ENCODE results near the gene ARHGAP1.

The ARHGAP1 gene

GRCh38 chr11:46664612-46665011 lies 35.8 kb downstream of the ARHGAP1 start:
- Histone ChIP-seq H3K27me3 (ENCODE audit: insufficient read depth, poor library complexity, severe bottlenecking) (no peaks in the 10 kb centered on the region), H3K9me3 (ENCODE audit: severe bottlenecking) (no peaks in the 10 kb centered on the region), H3K4me3 (ENCODE audit: severe bottlenecking) (no peak overlapping the region), H3K4me1 (ENCODE audit: insufficient read depth, poor library complexity, severe bottlenecking) (no peaks in the 10 kb centered on the region), H3K36me3 (ENCODE audit: low read depth) (peaks cover 59% of the 10 kb centered on the region), H3K27ac (ENCODE audit: poor library complexity, severe bottlenecking) (no peak overlapping the region)
- no peak for ATAC-seq (ENCODE audit: low read depth)
- no peak for DNase-seq (ENCODE audit: low spot score)
- no peak for TF ChIP-seq CTCF (IDR thresholded peaks at IDR 0.05; ENCODE audit: poor library complexity, severe bottlenecking)

GRCh38 chr11:46663277-46663940 lies 37.0 kb downstream of the ARHGAP1 start:
- TF ChIP-seq CTCF (IDR thresholded peaks at IDR 0.05; ENCODE audit: poor library complexity, severe bottlenecking) = no peak
- no peak for ATAC-seq (ENCODE audit: low read depth)

GRCh38 chr11:46662366-46662765 lies 38.1 kb downstream of the ARHGAP1 start:
- TF ChIP-seq CTCF (IDR thresholded peaks at IDR 0.05; ENCODE audit: poor library complexity, severe bottlenecking) = no peak
- H3K9me3 ChIP-seq (ENCODE audit: severe bottlenecking) = no peaks in the 10 kb centered on the region
- no peak for DNase-seq (ENCODE audit: low spot score)
- peaks cover 64% of the 10 kb centered on the region for H3K36me3 ChIP-seq (ENCODE audit: low read depth)
- ATAC-seq (ENCODE audit: low read depth) = no peak
- no peaks in the 10 kb centered on the region for H3K27me3 ChIP-seq (ENCODE audit: insufficient read depth, poor library complexity, severe bottlenecking)
- no peak overlapping the region for H3K27ac ChIP-seq (ENCODE audit: poor library complexity, severe bottlenecking)
- H3K4me3 ChIP-seq (ENCODE audit: severe bottlenecking) = no peak overlapping the region
- no peaks in the 10 kb centered on the region for H3K4me1 ChIP-seq (ENCODE audit: insufficient read depth, poor library complexity, severe bottlenecking)

More at GRCh38 chr11:46663277-46663940, 37.0 kb downstream of the ARHGAP1 start:
- Histone ChIP-seq H3K36me3 (ENCODE audit: low read depth) (peaks cover 59% of the 10 kb centered on the region), H3K27ac (ENCODE audit: poor library complexity, severe bottlenecking) (no peak overlapping the region), H3K9me3 (ENCODE audit: severe bottlenecking) (no peaks in the 10 kb centered on the region), H3K27me3 (ENCODE audit: insufficient read depth, poor library complexity, severe bottlenecking) (no peaks in the 10 kb centered on the region), H3K4me1 (ENCODE audit: insufficient read depth, poor library complexity, severe bottlenecking) (no peaks in the 10 kb centered on the region), H3K4me3 (ENCODE audit: severe bottlenecking) (no peak overlapping the region)
- DNase-seq (ENCODE audit: low spot score) = no peak

- Histone ChIP-seq H3K27me3 (ENCODE audit: insufficient read depth, poor library complexity, severe bottlenecking) (no peaks in the 10 kb centered on the region), H3K27ac (ENCODE audit: poor library complexity, severe bottlenecking) (no peak overlapping the region), H3K9me3 (ENCODE audit: severe bottlenecking) (no peaks in the 10 kb centered on the region), H3K4me1 (ENCODE audit: insufficient read depth, poor library complexity, severe bottlenecking) (no peaks in the 10 kb centered on the region), H3K4me3 (ENCODE audit: severe bottlenecking) (no peak overlapping the region), H3K36me3 (ENCODE audit: low read depth) (peaks cover 66% of the 10 kb centered on the region)
- ATAC-seq (ENCODE audit: low read depth) (no peak), DNase-seq (ENCODE audit: low spot score) (no peak)
- TF ChIP-seq CTCF (IDR thresholded peaks at IDR 0.05; ENCODE audit: poor library complexity, severe bottlenecking) = no peak
Observed at GRCh38 chr11:46661836-46662235, 38.6 kb downstream of the ARHGAP1 start.

- DNase-seq (ENCODE audit: low spot score) (no peak), ATAC-seq (ENCODE audit: low read depth) (no peak)
- H3K36me3 ChIP-seq (ENCODE audit: low read depth) = peaks cover 67% of the 10 kb centered on the region
- no peaks in the 10 kb centered on the region for H3K9me3 ChIP-seq (ENCODE audit: severe bottlenecking)
- no peak for TF ChIP-seq CTCF (IDR thresholded peaks at IDR 0.05; ENCODE audit: poor library complexity, severe bottlenecking)
- H3K4me3 ChIP-seq (ENCODE audit: severe bottlenecking) = no peak overlapping the region
- H3K27me3 ChIP-seq (ENCODE audit: insufficient read depth, poor library complexity, severe bottlenecking) = no peaks in the 10 kb centered on the region
- H3K4me1 ChIP-seq (ENCODE audit: insufficient read depth, poor library complexity, severe bottlenecking) = no peaks in the 10 kb centered on the region
- no peak overlapping the region for H3K27ac ChIP-seq (ENCODE audit: poor library complexity, severe bottlenecking)
Observed at GRCh38 chr11:46659908-46660307, 40.5 kb downstream of the ARHGAP1 start.
